Neural progenitor cell (in vitro differentiated cells): Measurements from ENCODE around the gene MAMDC4.
"Not testable (repeated sequence)": the region's sequence is repeated elsewhere in the genome, so short reads cannot be mapped to it uniquely, and the experiment has no call there.

ENCODE experiments used
- CTCF ChIP-seq: fragments of 200-600 bp; sonication (generic); IDR thresholded peaks from 2 replicates; pipeline ENCODE4 v1.5.1; 2017; ENCODE audit warnings: antibody characterized with exemption, mild to moderate bottlenecking
- EZH2 ChIP-seq: fragments of 200-600 bp; sonication (generic); IDR thresholded peaks from 2 replicates; pipeline ENCODE4 v1.6.1; 2017; ENCODE audit warnings: antibody characterized with exemption, mild to moderate bottlenecking, moderate library complexity
- EZH2phosphoT487 ChIP-seq: fragments of 200-600 bp; sonication (generic); IDR thresholded peaks from 2 replicates; pipeline ENCODE4 v1.6.1; 2017; ENCODE audit warnings: antibody characterized with exemption

GRCh38 chr9:136843159-136843800 is 8.9 kb upstream of the MAMDC4 start:
- TF ChIP-seq EZH2, CTCF, EZH2phosphoT487: not testable (repeated sequence)
